AG09309 (cell line): ENCODE results near the gene ELSPBP1.

Experiments used
- DNase-seq: peaks from one replicate; pipeline ENCODE4 v3.0.0-alpha.2; 2010; ENCODE audit warnings: low read depth
- H3K4me3 ChIP-seq: 2 replicates; pipeline ENCODE4 v1.5.1; 2011; ENCODE audit warnings: mild to moderate bottlenecking, low read depth, low read length, moderate library complexity; ENCODE audit not compliant: control insufficient read depth
- CTCF ChIP-seq: IDR thresholded peaks from 2 replicates; pipeline ENCODE4 v1.5.1; 2011; ENCODE audit warnings: mild to moderate bottlenecking, low read depth, low read length, inconsistent platforms; ENCODE audit not compliant: insufficient read depth, control insufficient read depth; ENCODE audit errors: missing control alignments

The ELSPBP1 gene

GRCh38 chr19:47996230-47996727 is 1.8 kb downstream of the ELSPBP1 start:
- no peak for DNase-seq
- no peak overlapping the region for H3K4me3 ChIP-seq
- TF ChIP-seq CTCF, result no peak

- no peak for TF ChIP-seq CTCF
- DNase-seq, result no peak
- no peak overlapping the region for H3K4me3 ChIP-seq
Observed at GRCh38 chr19:47998800-47999199, 4.4 kb downstream of the ELSPBP1 start.

- no peak for TF ChIP-seq CTCF
- no peak overlapping the region for H3K4me3 ChIP-seq
- DNase-seq, result no peak
Observed at GRCh38 chr19:48000846-48001245, 6.4 kb downstream of the ELSPBP1 start.

GRCh38 chr19:48004236-48004635 is 9.8 kb downstream of the ELSPBP1 start:
- H3K4me3 ChIP-seq, result no peak overlapping the region
- no peak for DNase-seq
- TF ChIP-seq CTCF, result no peak

- no peak overlapping the region for H3K4me3 ChIP-seq
- DNase-seq, result no peak
- TF ChIP-seq CTCF, result no peak
Observed at GRCh38 chr19:48006762-48007161, 12.3 kb downstream of the ELSPBP1 start.

GRCh38 chr19:48010932-48011758 is 16.7 kb downstream of the ELSPBP1 start:
- no peak overlapping the region for H3K4me3 ChIP-seq
- no peak for TF ChIP-seq CTCF
- DNase-seq, result no peak
